HFF-Myc (cell line): ENCODE results near the gene OR5B3.

Source experiments
- DNase-seq: peaks from one replicate; pipeline ENCODE4 v3.0.0-alpha.2; 2011; ENCODE audit warnings: low read depth; ENCODE audit errors: extremely low read depth
- H3K4me3 ChIP-seq: replicated peaks from 2 replicates; pipeline ENCODE4 v1.5.1; 2011; ENCODE audit warnings: low read depth, mild to moderate bottlenecking, control low read depth, low read length
- CTCF ChIP-seq: IDR thresholded peaks from 2 replicates; pipeline ENCODE4 v1.5.1; 2012; ENCODE audit warnings: mild to moderate bottlenecking, low read depth, low read length, control low read depth; ENCODE audit errors: missing control alignments

OR5B3 gene

GRCh38 chr11:58406774-58407173, at the start of gene OR5B3:
Gene OR5B3, minus strand, starts transcription at chr11:58406874. Its CDS starts 3,465 bp downstream, at chr11:58403409.
- H3K4me3 ChIP-seq: no peak within 1 kb of the TSS
- no peak for TF ChIP-seq CTCF
- no peak for DNase-seq

- no peak overlapping the region for H3K4me3 ChIP-seq
- no peak for TF ChIP-seq CTCF
- no peak for DNase-seq
These were observed 44.9 kb upstream of the OR5B3 start for GRCh38 chr11:58451585-58451984.

- no peak for DNase-seq
- no peak for TF ChIP-seq CTCF
- no peak overlapping the region for H3K4me3 ChIP-seq
These were observed 39.6 kb upstream of the OR5B3 start for GRCh38 chr11:58446294-58446693.

GRCh38 chr11:58444300-58444699, 37.6 kb upstream of the OR5B3 start:
- no peak overlapping the region for H3K4me3 ChIP-seq
- DNase-seq: no peak
- TF ChIP-seq CTCF: no peak

- H3K4me3 ChIP-seq: no peak within 1 kb of the TSS
- no peak for TF ChIP-seq CTCF
These were observed 35.5 kb upstream of the OR5B3 start, which contains the start of gene OR5B12 for GRCh38 chr11:58442136-58442535. Gene OR5B12, minus strand, starts transcription at chr11:58442236. Its CDS starts 2,085 bp downstream, at chr11:58440151.

GRCh38 chr11:58438486-58438885, 31.8 kb upstream of the OR5B3 start:
- no peak for TF ChIP-seq CTCF
- H3K4me3 ChIP-seq: no peak overlapping the region
- DNase-seq: no peak

More at GRCh38 chr11:58442136-58442535, 35.5 kb upstream of the OR5B3 start, which contains the start of gene OR5B12:
- no peak for DNase-seq

GRCh38 chr11:58434217-58434616, 27.5 kb upstream of the OR5B3 start:
- no peak overlapping the region for H3K4me3 ChIP-seq
- no peak for DNase-seq
- TF ChIP-seq CTCF: no peak
